Kidney glomerular epithelial cell (primary cell): ENCODE measurements around the gene TRAK1.

ENCODE experiments used
- DNase-seq: peaks from one replicate; lab custom pipeline; 2025; lab: John Stamatoyannopoulos, UW

The TRAK1 gene

GRCh38 chr3:42157540-42158538, 66.7 kb downstream of the TRAK1 start:
- no peak for DNase-seq

- no peak for DNase-seq
Measured at GRCh38 chr3:42159147-42159546, 68.0 kb downstream of the TRAK1 start.

- DNase-seq = peak; percentile 36
Measured at GRCh38 chr3:42159706-42160472, 68.7 kb downstream of the TRAK1 start.

- DNase-seq = no peak
Measured at GRCh38 chr3:42161050-42161935, 70.1 kb downstream of the TRAK1 start.

- no peak for DNase-seq
Measured at GRCh38 chr3:42162462-42162861, 71.3 kb downstream of the TRAK1 start.

GRCh38 chr3:42163622-42164244, 72.6 kb downstream of the TRAK1 start:
- no peak for DNase-seq

- no peak for DNase-seq
Measured at GRCh38 chr3:42164656-42165055, 73.5 kb downstream of the TRAK1 start.

GRCh38 chr3:42165211-42165610, 74.1 kb downstream of the TRAK1 start:
- DNase-seq = no peak

GRCh38 chr3:42166214-42166613, 75.1 kb downstream of the TRAK1 start:
- no peak for DNase-seq

- no peak for DNase-seq
Measured at GRCh38 chr3:42166662-42167300, 75.6 kb downstream of the TRAK1 start.

GRCh38 chr3:42169579-42170120, 78.5 kb downstream of the TRAK1 start:
- no peak for DNase-seq

GRCh38 chr3:42172047-42172654, 81.0 kb downstream of the TRAK1 start:
- no peak for DNase-seq

- no peak for DNase-seq
Measured at GRCh38 chr3:42173307-42173706, 82.2 kb downstream of the TRAK1 start.

GRCh38 chr3:42174679-42175385, 83.7 kb downstream of the TRAK1 start:
- DNase-seq = no peak

- no peak for DNase-seq
Measured at GRCh38 chr3:42175386-42176240, 84.5 kb downstream of the TRAK1 start.

GRCh38 chr3:42176242-42177034, 85.3 kb downstream of the TRAK1 start:
- no peak for DNase-seq

- DNase-seq = no peak
Measured at GRCh38 chr3:42177068-42177800, 86.1 kb downstream of the TRAK1 start.
